Esophagus squamous epithelium (tissue), 4 donors: ENCODE data around the gene LILRB5.

Source experiments
- CTCF ChIP-seq, 6 experiments: fragments of 450-650 bp in 4 of 6; fragments of 200-600 bp in 2 of 6; sonication (generic) in 2 of 6; IDR thresholded peaks; one replicate each; pipeline ENCODE4 v1.5.1; 2016 to 2019; ENCODE audit warnings: antibody characterized with exemption in 6 of 6, mild to moderate bottlenecking in 4 of 6, moderate library complexity in 4 of 6
- POLR2A ChIP-seq, 4 donors: fragments of 450-650 bp; IDR thresholded peaks; one replicate each; pipeline ENCODE4 v1.6.1; 2017; ENCODE audit warnings: antibody characterized with exemption in 4 of 4, mild to moderate bottlenecking in 4 of 4, moderate library complexity in 3 of 4

DNA sequence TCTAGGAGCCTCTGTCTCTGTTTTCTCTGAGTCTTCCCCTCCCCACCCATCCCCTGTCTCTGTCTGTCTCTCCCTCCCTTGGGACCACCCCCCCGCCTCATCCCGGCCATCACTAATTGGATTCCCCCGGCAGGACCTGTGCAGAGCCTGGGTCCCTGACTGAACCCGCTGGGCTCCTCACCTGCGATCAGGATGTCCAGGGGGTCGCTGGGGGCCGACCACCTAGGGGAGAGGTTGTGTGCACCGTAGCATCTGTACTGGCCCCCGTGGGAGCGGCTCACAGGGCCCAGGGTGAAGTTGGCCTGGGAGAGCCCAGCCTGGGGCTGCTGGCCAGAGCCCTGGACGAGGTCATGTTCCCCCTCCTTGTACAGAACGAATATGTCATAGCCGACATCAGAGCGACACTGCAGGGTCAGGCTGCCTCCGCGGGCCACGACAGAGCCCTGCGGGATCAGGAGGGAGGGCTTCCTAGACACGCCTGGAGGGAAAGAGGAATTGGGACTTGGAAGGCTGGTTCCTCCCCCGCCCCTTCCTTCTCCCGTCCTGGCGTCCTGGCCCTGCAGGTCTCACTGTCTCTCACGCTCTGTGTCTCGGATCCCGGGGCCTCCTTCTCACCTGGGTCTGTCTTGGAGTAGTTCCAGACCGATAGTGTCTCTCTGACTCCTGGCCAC is 1.8 kb downstream of the LILRB5 start:
- TF ChIP-seq CTCF (IDR thresholded peaks at IDR 0.05), result no peak
- no peak for TF ChIP-seq POLR2A (IDR thresholded peaks at IDR 0.05)
